CD14-positive monocyte (primary cell): ENCODE data around the gene DOCK4. TPM values are rescaled to one million over a fixed set of nuclear protein-coding genes. Genes with fewer than 3 reads are reported as not detected.
A peak's percentile ranks its signal among the peaks of the same experiment; 100 is the strongest.

Experiments
- DNase-seq, 3 donors: peaks; one replicate each; pipeline ENCODE4 v3.0.0-alpha.2; 2011 to 2022
- H2AFZ ChIP-seq: 2 replicates; pipeline ENCODE4 v1.6.0; 2012; ENCODE audit warnings: mild to moderate bottlenecking, low read depth, low read length, inconsistent platforms; ENCODE audit not compliant: insufficient read depth, poor library complexity, severe bottlenecking
- H3K27ac ChIP-seq, 2 donors: 1 replicate in 1 of 2; 2 replicates in 1 of 2; pipeline ENCODE4 v1.5.1; 2012 to 2013; ENCODE audit warnings: low read length in 2 of 2, control low read depth in 1 of 2, inconsistent platforms in 1 of 2, low read depth in 1 of 2, mild to moderate bottlenecking in 1 of 2
- H3K27me3 ChIP-seq, 2 donors: one replicate each; pipeline versions ENCODE4 v1.6.0 to v1.6.1; 2011 to 2013; ENCODE audit warnings: low read length in 2 of 2; ENCODE audit not compliant: control insufficient read depth in 2 of 2, insufficient read depth in 2 of 2
- H3K36me3 ChIP-seq, 2 donors: replicated peaks in 1 of 2; 1 replicate in 1 of 2; 2 replicates in 1 of 2; pipeline versions ENCODE4 v1.5.1 to v1.6.1; 2012 to 2013; ENCODE audit warnings: low read length in 2 of 2, control low read depth in 1 of 2, inconsistent platforms in 1 of 2, mild to moderate bottlenecking in 1 of 2; ENCODE audit not compliant: insufficient read depth in 2 of 2, control insufficient read depth in 1 of 2
- H3K4me1 ChIP-seq, 2 donors: 1 replicate in 1 of 2; 2 replicates in 1 of 2; pipeline versions ENCODE4 v1.5.1 to v1.6.1; 2012 to 2013; ENCODE audit warnings: low read length in 2 of 2, control low read depth in 1 of 2, inconsistent platforms in 1 of 2, mild to moderate bottlenecking in 1 of 2, moderate library complexity in 1 of 2; ENCODE audit not compliant: insufficient read depth in 2 of 2, control insufficient read depth in 1 of 2
- H3K4me2 ChIP-seq: replicated peaks from 2 replicates; pipeline ENCODE3; 2012; ENCODE audit warnings: low read length, moderate library complexity, mild to moderate bottlenecking; ENCODE audit not compliant: poor library complexity, severe bottlenecking; ENCODE audit errors: extremely low read depth
- H3K4me3 ChIP-seq, 3 experiments: fragments of 200-600 bp in 1 of 3; sonication (generic) in 1 of 3; replicated peaks in 1 of 3; 1 replicate in 2 of 3; 2 replicates in 1 of 3; pipeline ENCODE4 v1.5.1; 2011 to 2013; ENCODE audit warnings: low read length in 3 of 3, mild to moderate bottlenecking in 3 of 3, control low read depth in 2 of 3, low read depth in 2 of 3, inconsistent platforms in 1 of 3, moderate library complexity in 1 of 3
- H3K79me2 ChIP-seq: 2 replicates; pipeline ENCODE4 v1.6.0; 2012; ENCODE audit warnings: mild to moderate bottlenecking, control low read depth, inconsistent platforms, low read length, moderate library complexity; ENCODE audit not compliant: insufficient read depth
- H3K9ac ChIP-seq: 2 replicates; pipeline ENCODE4 v1.6.0; 2017; ENCODE audit warnings: low read length, mild to moderate bottlenecking; ENCODE audit not compliant: insufficient read depth, poor library complexity, severe bottlenecking
- H3K9me3 ChIP-seq, 2 donors: replicated peaks in 1 of 2; 1 replicate in 1 of 2; 2 replicates in 1 of 2; pipeline versions ENCODE4 v1.5.1 to v1.6.1; 2012 to 2013; ENCODE audit warnings: low read length in 2 of 2, control low read depth in 1 of 2; ENCODE audit not compliant: control insufficient read depth in 1 of 2, insufficient read depth in 1 of 2
- H4K20me1 ChIP-seq: 2 replicates; pipeline ENCODE4 v1.6.0; 2012; ENCODE audit warnings: mild to moderate bottlenecking, low read length, control low read depth, moderate library complexity; ENCODE audit not compliant: insufficient read depth
- H3K27ac Mint-ChIP-seq, 7 donors: one replicate each; pipeline ENCODE4 v1.8.0; 2020; ENCODE audit warnings: mild to moderate bottlenecking in 7 of 7, mixed read lengths in 7 of 7, moderate library complexity in 6 of 7, inconsistent platforms in 2 of 7
- H3K27me3 Mint-ChIP-seq, 3 donors: one replicate each; pipeline ENCODE4 v1.8.0; 2021 to 2022; ENCODE audit warnings: low read depth in 3 of 3, mild to moderate bottlenecking in 3 of 3, mixed read lengths in 3 of 3, moderate library complexity in 3 of 3, inconsistent platforms in 1 of 3
- H3K36me3 Mint-ChIP-seq, 2 donors: one replicate each; pipeline ENCODE4 v1.8.0; 2020; ENCODE audit warnings: mixed read lengths in 2 of 2, inconsistent platforms in 1 of 2, mild to moderate bottlenecking in 1 of 2
- H3K4me1 Mint-ChIP-seq: one replicate; pipeline ENCODE4 v1.8.0; 2020; ENCODE audit warnings: mild to moderate bottlenecking, mixed read lengths
- H3K4me3 Mint-ChIP-seq, 2 donors: one replicate each; pipeline ENCODE4 v1.8.0; 2020; ENCODE audit warnings: mild to moderate bottlenecking in 2 of 2, mixed read lengths in 2 of 2, moderate library complexity in 1 of 2
- H3K9me3 Mint-ChIP-seq, 7 donors: one replicate each; pipeline ENCODE4 v1.8.0; 2020 to 2022; ENCODE audit warnings: mixed read lengths in 7 of 7, mild to moderate bottlenecking in 6 of 7, moderate library complexity in 6 of 7, inconsistent platforms in 2 of 7
- CTCF ChIP-seq: fragments of 200-600 bp; IDR thresholded peaks from one replicate; pipeline ENCODE4 v1.8.0; 2022; ENCODE audit warnings: antibody characterized with exemption, mild to moderate bottlenecking
- WGBS: methylation state at CpG from one replicate; pipeline ENCODE4 v1.1.5; 2013; ENCODE audit warnings: missing lambda C conversion rate; ENCODE audit not compliant: insufficient coverage; 5-methylcytosine and 5-hydroxymethylcytosine counted together
- intact Hi-C, 2 donors: fragments of 100-400 bp; cut with micrococcal nuclease; formaldehyde crosslinking; loops; one replicate each; pipeline versions ENCODE4 v1.15.0 to v1.15.1; 2023
- polyA plus RNA-seq, 3 donors: library from polyadenylated mRNA; depleted of rRNA in 1 of 3; unstranded in 2 of 3; stranded (reverse) in 1 of 3; fragments of 300-500 nt in 2 of 3; fragments of >200 nt in 1 of 3; fragmentation: Illumina TruSeq in 2 of 3; gene quantifications; 1 replicate in 2 of 3; 2 replicates in 1 of 3; pipeline ENCODE4 v1.2.3, GENCODE V29; 2012 to 2021

DOCK4 gene
- polyA plus RNA-seq, 3 donors: 1.3 to 5.0 (median 2.7) TPM

GRCh38 chr7:112220877-112221434 is 14.8 kb upstream of the DOCK4 start:
- Histone ChIP-seq H3K4me3 (no peak overlapping the region), H3K4me1 (no peaks in the 10 kb centered on the region), H2AFZ (no peak overlapping the region), H3K9me3 (peaks cover 0 to 7% of the 10 kb centered on the region in 2 donors), H4K20me1 (peaks cover 50% of the 10 kb centered on the region), H3K4me2 (no peak overlapping the region), H3K9ac (no peak overlapping the region), H3K36me3 (no peaks in the 10 kb centered on the region), H3K27ac (no peak overlapping the region), H3K27me3 (no peaks in the 10 kb centered on the region), H3K79me2 (peaks cover 43% of the 10 kb centered on the region)
- Mint-ChIP-seq H3K36me3 (peaks cover 16 to 20% of the 10 kb centered on the region in 2 donors), H3K4me3 (no peak overlapping the region), H3K27me3 (no peaks in the 10 kb centered on the region), H3K27ac (peak overlapping the region in 1 of 7 donors; percentile 36), H3K9me3 (peaks cover 2 to 14% (median 9%) of the 10 kb centered on the region in 7 donors), H3K4me1 (no peaks in the 10 kb centered on the region)
- TF ChIP-seq CTCF: no peak
- intact Hi-C loops: no loop called here
- 93% methylated on average over 19 of the region's 20 CpGs for WGBS
- DNase-seq: no peak

- Histone ChIP-seq H2AFZ (no peak overlapping the region), H3K9me3 (peaks cover 0 to 3% of the 10 kb centered on the region in 2 donors), H3K27me3 (no peaks in the 10 kb centered on the region), H3K4me3 (no peak overlapping the region), H3K79me2 (peaks cover 57% of the 10 kb centered on the region), H3K27ac (no peak overlapping the region), H3K36me3 (no peaks in the 10 kb centered on the region), H3K9ac (no peak overlapping the region), H4K20me1 (peaks cover 72% of the 10 kb centered on the region), H3K4me1 (no peaks in the 10 kb centered on the region), H3K4me2 (no peak overlapping the region)
- Mint-ChIP-seq H3K27me3 (no peaks in the 10 kb centered on the region), H3K36me3 (peaks cover 6 to 9% of the 10 kb centered on the region in 2 donors), H3K4me1 (peaks cover 11% of the 10 kb centered on the region), H3K4me3 (no peak overlapping the region), H3K9me3 (peaks cover under 1 to 9% (median 3%) of the 10 kb centered on the region in 7 donors), H3K27ac (no peak overlapping the region)
- WGBS: no CpG with 5 or more reads among the region's 4 CpGs
- DNase-seq: no peak
- intact Hi-C loops: no loop called here
- no peak for TF ChIP-seq CTCF
These were observed 9.6 kb upstream of the DOCK4 start for GRCh38 chr7:112215787-112216186.
